Gastroesophageal sphincter (tissue), 3 donors: ENCODE results near the gene MEFV.

Experiments
- CTCF ChIP-seq, 4 experiments: fragments of 200-600 bp in 2 of 4; fragments of 450-650 bp in 2 of 4; sonication (generic) in 1 of 4; IDR thresholded peaks; one replicate each; pipeline ENCODE4 v1.5.1; 2017 to 2019; ENCODE audit warnings: antibody characterized with exemption in 4 of 4, mild to moderate bottlenecking in 2 of 4, moderate library complexity in 2 of 4
- POLR2A ChIP-seq, 2 donors: fragments of 450-650 bp; IDR thresholded peaks; one replicate each; pipeline ENCODE4 v1.6.1; 2017; ENCODE audit warnings: antibody characterized with exemption in 2 of 2, mild to moderate bottlenecking in 2 of 2, moderate library complexity in 1 of 2

GRCh38 chr16:3295209-3295608 is 38.8 kb upstream of the MEFV start:
- TF ChIP-seq CTCF (IDR thresholded peaks at IDR 0.05) = no peak
- TF ChIP-seq POLR2A (IDR thresholded peaks at IDR 0.05) = no peak
